ENCODE measurements around the gene COTL1. TPM values are rescaled to one million over a fixed set of nuclear protein-coding genes. Genes with fewer than 3 reads are reported as not detected.

The COTL1 gene
- total RNA-seq, 2 experiments from 2014 or later: 179 to 181 TPM

- Histone ChIP-seq H3K4me1 (ENCODE audit: insufficient read depth, low read length) (peaks cover 73% of the 10 kb centered on the region), H3K27ac (ENCODE audit: low read depth in 1 of 2, low read length in 2 of 2) (no peak overlapping the region), H3K9me3 (ENCODE audit: control insufficient read depth in 1 of 2, insufficient read depth in 1 of 2, low read length in 2 of 2) (no peaks in the 10 kb centered on the region), H3K27me3 (ENCODE audit: control insufficient read depth in 1 of 2, insufficient read depth in 2 of 2, low read length in 2 of 2) (no peaks in the 10 kb centered on the region), H3K4me3 (ENCODE audit: low read length) (no peak overlapping the region), H3K36me3 (ENCODE audit: insufficient read depth, low read length) (no peaks in the 10 kb centered on the region)
- no peaks in the 10 kb centered on the region for H3K36me3 Mint-ChIP-seq (ENCODE audit: low read depth)
- DNase-seq (no peak), ATAC-seq (ENCODE audit: poor library complexity) (no peak)
- POLR2A ChIA-PET: interaction anchor here (2.1 kb wide), 1 partner anchor 100 kb away, joined by 8 read pairs; the partner anchor contains the start of gene COTL1
- CTCF ChIA-PET: interaction anchor here (0.7 to 1.6 kb wide), 3 partner anchors 11 to 154 kb away, joined by 3 to 4 read pairs (median 3); no protein-coding TSS in a partner anchor
- H3K27ac Mint-ChIP-seq: peak overlapping the region; percentile 78
- intact Hi-C loops (cut with DNase I, micrococcal nuclease): loop anchor here in 1 of 2 experiments (10.0 kb wide), 1 partner anchor 47 kb away; no protein-coding TSS in a partner anchor
- no peak overlapping the region for H3K4me3 Mint-ChIP-seq
- no peaks in the 10 kb centered on the region for H3K27me3 Mint-ChIP-seq
- no peak for TF ChIP-seq CTCF (IDR thresholded peaks at IDR 0.05)
- H3K4me1 Mint-ChIP-seq (ENCODE audit: low read depth): peaks cover 75% of the 10 kb centered on the region
- H3K9me3 Mint-ChIP-seq: no peaks in the 10 kb centered on the region
These were observed 100.5 kb downstream of the COTL1 start for GRCh38 chr16:84517366-84517765.

Other genes with a start within 250 kb of the COTL1 start
- not detected for gene ATP2C2, start 249.5 kb downstream of the COTL1 start, total RNA-seq
- 1 to 10 TPM; 1.9 to 3.7 TPM for gene MEAK7, start 113.4 kb downstream of the COTL1 start, total RNA-seq
- 10 to 100 TPM; 76.6 to 78.6 TPM for gene KLHL36, start 30.4 kb upstream of the COTL1 start, total RNA-seq
- 100 to 1,000 TPM in 1 of 2 experiments, 10 to 100 TPM in 1; 99.3 to 106 TPM for gene USP10, start 81.9 kb upstream of the COTL1 start, total RNA-seq
- 1 to 10 TPM; 2.0 to 2.6 TPM for gene CRISPLD2, start 201.9 kb upstream of the COTL1 start, total RNA-seq

Measured in CD4-positive, alpha-beta T cell (primary cell).